Measurements from ENCODE around the gene KRTAP10-11. TPM values are rescaled to one million over a fixed set of nuclear protein-coding genes. Genes with fewer than 3 reads are reported as not detected.

Gene KRTAP10-11
- total and polyA plus RNA-seq, 2 experiments from 2014 or later = not detected

DNA sequence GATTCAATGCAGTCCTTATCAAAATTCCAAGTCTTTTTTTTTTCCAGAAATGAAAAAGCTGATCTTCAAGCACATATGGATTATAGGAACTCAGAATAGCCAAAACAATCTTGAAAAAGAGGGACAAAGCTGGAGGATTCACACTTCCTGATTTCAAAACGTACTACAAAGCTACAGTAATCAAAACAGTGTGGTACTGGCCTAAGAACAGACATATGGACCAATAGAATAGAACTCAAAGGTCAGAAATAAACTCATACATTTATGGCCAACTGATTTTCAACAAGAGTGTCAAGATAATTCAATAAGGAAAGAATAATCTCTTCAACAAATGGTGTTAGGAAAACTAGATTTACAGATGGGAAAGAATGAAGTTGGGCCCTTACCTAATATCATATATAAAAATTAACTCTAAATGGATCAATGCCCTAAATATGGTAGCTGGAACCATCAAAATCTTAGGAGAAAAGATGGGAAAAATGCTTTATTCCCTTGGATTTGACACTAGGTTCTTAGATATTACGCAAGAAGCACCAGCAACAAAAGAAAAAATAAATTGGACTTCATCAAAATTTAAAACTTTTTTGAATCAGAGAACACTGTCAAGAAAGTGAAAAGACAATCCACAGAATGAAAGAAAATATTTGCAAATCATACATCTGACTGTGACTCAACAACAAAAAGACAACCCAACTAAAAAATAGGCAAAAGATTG is 46.7 kb downstream of the KRTAP10-11 start:
- H3K4me2 ChIP-seq = no peak overlapping the region
- peaks cover 8% of the 10 kb centered on the region for H3K9me3 ChIP-seq (ENCODE audit: low read depth)
- WGBS (ENCODE audit: low lambda C conversion rate, missing lambda C conversion rate) = 48% methylated on average over 2 of the region's 2 CpGs
- TF ChIP-seq EZH2phosphoT487 (IDR thresholded peaks at IDR 0.05; ENCODE audit: low read depth, severe bottlenecking, unreplicated experiment) (no peak), CTCF (IDR thresholded peaks at IDR 0.05; ENCODE audit: poor library complexity) (no peak), EZH2 (IDR thresholded peaks at IDR 0.05; ENCODE audit: borderline replicate concordance) (no peak)
- DNase-seq (ENCODE audit: low spot score) = no peak
- H3K27ac ChIP-seq = no peak overlapping the region
- H3K4me3 ChIP-seq = no peak overlapping the region
- no peaks in the 10 kb centered on the region for H3K9me2 ChIP-seq (replicated peaks; ENCODE audit: insufficient read depth)
- no peaks in the 10 kb centered on the region for H3K36me3 ChIP-seq (replicated peaks; ENCODE audit: insufficient read depth, low read depth)
- H2AFZ ChIP-seq = no peak overlapping the region
- H3K27me3 ChIP-seq = peaks cover 8% of the 10 kb centered on the region
- H3K79me2 ChIP-seq = no peaks in the 10 kb centered on the region
- H3K4me1 ChIP-seq (ENCODE audit: insufficient read depth) = no peaks in the 10 kb centered on the region
- no peaks in the 10 kb centered on the region for H4K20me1 ChIP-seq (ENCODE audit: insufficient read depth, poor library complexity, severe bottlenecking)

DNA sequence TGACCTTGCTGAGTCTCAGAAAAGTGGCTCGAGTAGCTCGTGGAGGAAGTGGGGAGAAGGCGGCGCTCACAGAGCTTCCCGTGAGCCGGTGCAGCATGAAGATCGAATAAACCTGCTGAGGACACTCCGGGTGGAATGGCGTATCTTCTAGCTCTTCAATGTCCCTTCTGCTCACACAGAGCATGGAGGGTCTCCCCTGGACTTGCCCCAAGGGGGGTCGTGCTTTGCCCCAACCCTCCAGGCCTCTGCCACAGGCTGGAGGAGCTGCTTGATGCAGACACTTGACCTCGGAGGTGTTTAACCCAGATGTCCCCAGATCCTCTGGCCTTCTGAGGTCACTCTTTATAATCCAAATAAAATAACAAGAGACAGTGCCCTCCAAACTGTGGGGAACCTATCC is 48.6 kb downstream of the KRTAP10-11 start:
- Histone ChIP-seq H3K4me1 (ENCODE audit: insufficient read depth) (peaks cover 3% of the 10 kb centered on the region), H3K27me3 (peaks cover 17% of the 10 kb centered on the region), H3K9me2 (replicated peaks; ENCODE audit: insufficient read depth) (no peaks in the 10 kb centered on the region), H3K9me3 (ENCODE audit: low read depth) (peaks cover 8% of the 10 kb centered on the region), H3K79me2 (no peaks in the 10 kb centered on the region), H4K20me1 (ENCODE audit: insufficient read depth, poor library complexity, severe bottlenecking) (no peaks in the 10 kb centered on the region), H2AFZ (no peak overlapping the region), H3K36me3 (replicated peaks; ENCODE audit: insufficient read depth, low read depth) (no peaks in the 10 kb centered on the region), H3K27ac (no peak overlapping the region), H3K4me3 (no peak overlapping the region), H3K4me2 (no peak overlapping the region)
- WGBS (ENCODE audit: low lambda C conversion rate, missing lambda C conversion rate) = 82% methylated on average over 11 of the region's 11 CpGs
- TF ChIP-seq EZH2 (IDR thresholded peaks at IDR 0.05; ENCODE audit: borderline replicate concordance) (no peak), EZH2phosphoT487 (IDR thresholded peaks at IDR 0.05; ENCODE audit: low read depth, severe bottlenecking, unreplicated experiment) (no peak), CTCF (IDR thresholded peaks at IDR 0.05; ENCODE audit: poor library complexity) (no peak)
- no peak for DNase-seq (ENCODE audit: low spot score)

GRCh38 chr21:44695184-44695583 is 49.0 kb downstream of the KRTAP10-11 start:
- Histone ChIP-seq H3K79me2 (no peaks in the 10 kb centered on the region), H2AFZ (no peak overlapping the region), H4K20me1 (ENCODE audit: insufficient read depth, poor library complexity, severe bottlenecking) (no peaks in the 10 kb centered on the region), H3K27me3 (peaks cover 18% of the 10 kb centered on the region), H3K9me3 (ENCODE audit: low read depth) (peaks cover 8% of the 10 kb centered on the region), H3K9me2 (replicated peaks; ENCODE audit: insufficient read depth) (no peaks in the 10 kb centered on the region), H3K4me1 (ENCODE audit: insufficient read depth) (peaks cover 3% of the 10 kb centered on the region), H3K4me3 (no peak overlapping the region), H3K36me3 (replicated peaks; ENCODE audit: insufficient read depth, low read depth) (no peaks in the 10 kb centered on the region), H3K27ac (no peak overlapping the region), H3K4me2 (no peak overlapping the region)
- DNase-seq (ENCODE audit: low spot score) = no peak
- 78% methylated on average over 8 of the region's 8 CpGs for WGBS (ENCODE audit: low lambda C conversion rate, missing lambda C conversion rate)
- TF ChIP-seq EZH2phosphoT487 (IDR thresholded peaks at IDR 0.05; ENCODE audit: low read depth, severe bottlenecking, unreplicated experiment) (no peak), CTCF (IDR thresholded peaks at IDR 0.05; ENCODE audit: poor library complexity) (no peak), EZH2 (IDR thresholded peaks at IDR 0.05; ENCODE audit: borderline replicate concordance) (no peak)
